GM12891 (cell line): Measurements from ENCODE around the gene CETN1.

Experiments used
- PAX5 ChIP-seq: IDR thresholded peaks from 2 replicates; pipeline ENCODE4 v1.6.1; 2011; ENCODE audit warnings: low read length, moderate library complexity, mild to moderate bottlenecking; ENCODE audit not compliant: insufficient read depth, severe bottlenecking
- POLR2A ChIP-seq: IDR thresholded peaks from 2 replicates; pipeline ENCODE4 v1.6.1; 2011; ENCODE audit warnings: low read depth, low read length, control low read depth
- POLR2AphosphoS5 ChIP-seq: IDR thresholded peaks from 2 replicates; pipeline ENCODE4 v1.6.1; 2011; ENCODE audit warnings: low read depth, low read length, control low read depth
- TAF1 ChIP-seq: IDR thresholded peaks from 2 replicates; pipeline ENCODE4 v1.6.1; 2011; ENCODE audit warnings: low read depth, low read length, control low read depth

DNA sequence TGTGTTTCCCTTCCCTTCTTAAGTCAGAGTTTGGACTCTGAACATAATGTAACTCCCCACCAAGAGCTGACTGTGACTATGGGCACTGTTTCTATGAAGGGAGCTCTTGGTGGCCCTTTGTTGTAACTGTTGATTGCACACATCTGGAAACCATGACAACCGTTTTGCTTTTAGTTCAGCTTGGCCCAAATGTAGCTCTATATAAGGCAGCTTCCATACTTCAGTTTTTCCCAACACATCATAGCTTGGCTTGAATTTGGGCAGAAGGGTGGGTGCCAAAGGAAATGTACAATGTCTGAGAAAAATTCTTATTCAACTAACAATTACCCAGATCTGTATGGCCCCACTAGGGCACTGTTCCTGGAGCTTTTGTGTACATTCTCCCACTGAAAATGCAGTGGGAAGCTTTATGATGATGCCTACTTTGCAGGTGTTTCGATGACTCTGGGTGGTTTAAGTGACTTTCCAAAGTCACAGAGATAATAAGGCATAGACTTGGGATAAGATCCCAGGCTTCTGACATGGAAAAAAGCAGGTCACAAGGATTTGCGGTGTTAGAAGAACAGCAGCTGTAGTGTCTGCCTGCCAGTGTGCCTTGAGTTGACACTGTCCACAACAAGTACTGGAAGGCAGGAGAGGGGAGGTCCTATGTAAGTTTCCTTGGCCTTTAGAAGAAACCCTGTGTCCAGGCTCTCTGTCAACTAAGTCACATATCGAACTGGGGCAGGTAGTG is 2.4 kb upstream of the CETN1 start:
- TF ChIP-seq POLR2A = no peak
- TF ChIP-seq POLR2AphosphoS5 = no peak
- TF ChIP-seq TAF1 = no peak
- no peak for TF ChIP-seq PAX5
